GM12891 (cell line): ENCODE measurements around the gene APOBEC4.

Experiments used
- POLR2A ChIP-seq: IDR thresholded peaks from 2 replicates; pipeline ENCODE4 v1.6.1; 2011; ENCODE audit warnings: low read depth, low read length, control low read depth
- POLR2AphosphoS5 ChIP-seq: IDR thresholded peaks from 2 replicates; pipeline ENCODE4 v1.6.1; 2011; ENCODE audit warnings: low read depth, low read length, control low read depth
- SPI1 ChIP-seq: IDR thresholded peaks from 2 replicates; pipeline ENCODE4 v1.6.1; 2011; ENCODE audit warnings: low read depth, low read length, control low read depth
- TAF1 ChIP-seq: IDR thresholded peaks from 2 replicates; pipeline ENCODE4 v1.6.1; 2011; ENCODE audit warnings: low read depth, low read length, control low read depth

DNA sequence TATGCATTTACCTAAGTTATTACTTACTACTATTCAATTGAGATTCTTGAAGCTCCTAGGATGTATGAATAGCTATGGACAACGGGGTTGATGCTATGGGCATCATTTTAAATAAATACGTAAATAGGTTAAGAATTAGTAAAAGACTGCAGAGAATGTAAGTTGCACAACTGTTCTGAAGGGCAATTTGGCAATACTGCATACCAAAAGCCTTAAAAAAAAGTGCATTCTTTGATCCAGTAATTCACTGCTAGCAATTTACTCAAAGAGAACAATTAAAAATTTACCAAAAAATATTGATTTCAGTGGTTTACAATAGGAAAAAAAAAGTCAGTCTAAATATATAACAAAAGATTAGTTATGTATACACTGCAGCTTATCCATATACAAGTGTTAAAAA, 21.0 kb downstream of the APOBEC4 start:
- TF ChIP-seq POLR2AphosphoS5 = no peak
- TF ChIP-seq POLR2A = no peak
- no peak for TF ChIP-seq SPI1
- TF ChIP-seq TAF1 = no peak
